ENCODE measurements around the gene C10orf71.

The C10orf71 gene

GRCh38 chr10:49330127-49330665, 31.2 kb downstream of the C10orf71 start:
- Histone ChIP-seq H3K27ac (no peak overlapping the region), H3K9me3 (no peaks in the 10 kb centered on the region), H3K36me3 (no peaks in the 10 kb centered on the region), H3K4me1 (no peaks in the 10 kb centered on the region), H3K27me3 (no peaks in the 10 kb centered on the region), H3K4me3 (no peak overlapping the region)
- DNase-seq, result no peak
- intact Hi-C loops (cut with DNase I; ENCODE audit: low total_unique reads), result no loop called here
- no peak for TF ChIP-seq CTCF (IDR thresholded peaks at IDR 0.05)

- H3K27ac ChIP-seq, result no peak overlapping the region
- H3K4me1 ChIP-seq, result no peaks in the 10 kb centered on the region
- TF ChIP-seq CTCF (IDR thresholded peaks at IDR 0.05), result no peak
- H3K4me3 ChIP-seq, result no peak overlapping the region
- no peaks in the 10 kb centered on the region for H3K27me3 ChIP-seq
- H3K9me3 ChIP-seq, result no peaks in the 10 kb centered on the region
- DNase-seq, result no peak
- H3K36me3 ChIP-seq, result no peaks in the 10 kb centered on the region
- intact Hi-C loops (cut with DNase I; ENCODE audit: low total_unique reads), result no loop called here
Measured at GRCh38 chr10:49331431-49331830, 32.5 kb downstream of the C10orf71 start.

- Histone ChIP-seq H3K27ac (no peak overlapping the region), H3K4me3 (no peak overlapping the region), H3K36me3 (no peaks in the 10 kb centered on the region), H3K4me1 (no peaks in the 10 kb centered on the region), H3K9me3 (no peaks in the 10 kb centered on the region), H3K27me3 (no peaks in the 10 kb centered on the region)
- intact Hi-C loops (cut with DNase I; ENCODE audit: low total_unique reads), result no loop called here
- no peak for DNase-seq
- no peak for TF ChIP-seq CTCF (IDR thresholded peaks at IDR 0.05)
Measured at GRCh38 chr10:49332333-49332732, 33.4 kb downstream of the C10orf71 start.

DNA sequence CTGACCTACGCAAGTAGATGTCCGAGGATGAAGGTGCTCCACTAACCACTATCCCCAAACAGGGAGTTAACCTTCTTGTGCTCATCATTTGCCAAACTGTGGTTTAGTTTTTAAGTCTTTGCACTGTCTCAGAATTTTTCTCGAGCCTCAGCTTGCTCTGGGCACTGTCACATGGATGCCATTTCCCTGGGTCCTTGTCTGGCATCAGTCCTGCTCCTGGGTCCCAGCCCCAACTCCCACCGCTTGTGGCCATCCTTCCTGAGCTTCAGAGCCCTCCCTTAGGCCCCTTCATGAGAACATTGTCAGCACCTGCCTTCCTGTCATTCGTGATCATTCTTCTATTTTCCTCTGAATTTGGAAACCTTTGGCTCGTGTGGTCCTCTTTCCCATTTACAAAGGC, 33.8 kb downstream of the C10orf71 start:
- Histone ChIP-seq H3K4me1 (no peaks in the 10 kb centered on the region), H3K36me3 (no peaks in the 10 kb centered on the region), H3K4me3 (no peak overlapping the region), H3K27me3 (no peaks in the 10 kb centered on the region), H3K27ac (no peak overlapping the region), H3K9me3 (no peaks in the 10 kb centered on the region)
- no peak for DNase-seq
- intact Hi-C loops (cut with DNase I; ENCODE audit: low total_unique reads), result no loop called here
- no peak for TF ChIP-seq CTCF (IDR thresholded peaks at IDR 0.05)

- Histone ChIP-seq H3K4me3 (no peak overlapping the region), H3K36me3 (no peaks in the 10 kb centered on the region), H3K9me3 (no peaks in the 10 kb centered on the region), H3K4me1 (no peaks in the 10 kb centered on the region), H3K27ac (no peak overlapping the region), H3K27me3 (no peaks in the 10 kb centered on the region)
- DNase-seq, result no peak
- intact Hi-C loops (cut with DNase I; ENCODE audit: low total_unique reads), result no loop called here
- no peak for TF ChIP-seq CTCF (IDR thresholded peaks at IDR 0.05)
Measured at GRCh38 chr10:49333192-49333591, 34.2 kb downstream of the C10orf71 start.

GRCh38 chr10:49334964-49335363, 36.0 kb downstream of the C10orf71 start:
- no peak for DNase-seq
- intact Hi-C loops (cut with DNase I; ENCODE audit: low total_unique reads), result no loop called here
- no peak overlapping the region for H3K27ac ChIP-seq
- H3K36me3 ChIP-seq, result no peaks in the 10 kb centered on the region
- no peak overlapping the region for H3K4me3 ChIP-seq
- no peak for TF ChIP-seq CTCF (IDR thresholded peaks at IDR 0.05)
- no peaks in the 10 kb centered on the region for H3K9me3 ChIP-seq
- H3K4me1 ChIP-seq, result no peaks in the 10 kb centered on the region
- no peaks in the 10 kb centered on the region for H3K27me3 ChIP-seq

Measured in tibial artery (tissue), 4 donors.